SK-N-SH (cell line): ENCODE results near the gene PLB1. TPM values are rescaled to one million over a fixed set of nuclear protein-coding genes. Genes with fewer than 3 reads are reported as not detected.

Experiments used
- CTCF ChIA-PET: fragments of 300-600, 350-600 bp; formaldehyde crosslinking; extraction: SDS; loops from one replicate; lab custom pipeline; 2021; lab: Yijun Ruan, JAX
- POLR2A ChIA-PET: fragments of 350-600 bp; sonication (Branson Sonifier 250); formaldehyde crosslinking; extraction: SDS; loops from one replicate; lab custom pipeline; 2020; ENCODE audit warnings: antibody characterized with exemption, inconsistent platforms; lab: Yijun Ruan, JAX
- DNase-seq: peaks from one replicate; pipeline ENCODE4 v3.0.0; 2012
- H2AFZ ChIP-seq: fragments of 200-600 bp; sonication (generic); 2 replicates; pipeline ENCODE4 v1.8.1; 2016; ENCODE audit warnings: antibody characterized with exemption, mild to moderate bottlenecking, low read depth
- H3F3A ChIP-seq: fragments of 200-600 bp; sonication (generic); replicated peaks from 2 replicates; pipeline ENCODE3; 2016; ENCODE audit warnings: antibody characterized with exemption, mild to moderate bottlenecking; ENCODE audit not compliant: insufficient read depth
- H3K27ac ChIP-seq, 2 experiments: fragments of 200-500 bp in 1 of 2; fragments of 200-600 bp in 1 of 2; sonication (Bioruptor generic) in 1 of 2; sonication (generic), shearing (Covaris generic) in 1 of 2; 2 replicates each; pipeline versions ENCODE4 v1.5.1 to v1.6.1; 2014 to 2016; ENCODE audit warnings: low read depth in 2 of 2, inconsistent platforms in 1 of 2, low read length in 1 of 2, mild to moderate bottlenecking in 1 of 2, mixed read lengths in 1 of 2
- H3K27me3 ChIP-seq: fragments of 200-600 bp; sonication (generic), shearing (Covaris generic); 2 replicates; pipeline ENCODE4 v1.6.1; 2016; ENCODE audit warnings: mixed run types; ENCODE audit not compliant: insufficient read depth
- H3K36me3 ChIP-seq, 2 experiments: fragments of 200-500 bp in 1 of 2; fragments of 200-600 bp in 1 of 2; sonication (Bioruptor generic) in 1 of 2; sonication (generic) in 1 of 2; replicated peaks in 1 of 2; 2 replicates each; pipeline versions ENCODE3 to v1.5.1; 2014 to 2016; ENCODE audit warnings: low read length in 1 of 2, mild to moderate bottlenecking in 1 of 2; ENCODE audit not compliant: insufficient read depth in 2 of 2, control insufficient read depth in 1 of 2
- H3K4me1 ChIP-seq, 2 experiments: fragments of 200-500 bp in 1 of 2; fragments of 200-600 bp in 1 of 2; sonication (Bioruptor generic) in 1 of 2; sonication (generic), shearing (Covaris generic) in 1 of 2; 2 replicates each; pipeline versions ENCODE4 v1.5.1 to v1.6.1; 2014 to 2016; ENCODE audit warnings: low read depth in 1 of 2, low read length in 1 of 2, mixed run types in 1 of 2; ENCODE audit not compliant: insufficient read depth in 2 of 2, control insufficient read depth in 1 of 2
- H3K4me2 ChIP-seq: fragments of 200-600 bp; sonication (generic), shearing (Covaris generic); 2 replicates; pipeline ENCODE4 v1.6.1; 2017; ENCODE audit warnings: mixed run types
- H3K4me3 ChIP-seq, 2 experiments: fragments of 200-500 bp in 1 of 2; fragments of 200-600 bp in 1 of 2; sonication (Bioruptor generic) in 1 of 2; sonication (generic), shearing (Covaris generic) in 1 of 2; 2 replicates each; pipeline versions ENCODE4 v1.5.1 to v1.8.1; 2014 to 2016; ENCODE audit warnings: low read depth in 2 of 2, inconsistent platforms in 1 of 2, low read length in 1 of 2, mild to moderate bottlenecking in 1 of 2, mixed read lengths in 1 of 2, moderate library complexity in 1 of 2
- H3K79me2 ChIP-seq: fragments of 200-600 bp; sonication (generic); 2 replicates; pipeline ENCODE4 v1.8.1; 2017; ENCODE audit warnings: mild to moderate bottlenecking; ENCODE audit not compliant: insufficient read depth
- H3K9ac ChIP-seq: fragments of 200-600 bp; sonication (generic); 2 replicates; pipeline ENCODE4 v1.6.1; 2017; ENCODE audit warnings: mixed run types
- H3K9me2 ChIP-seq: fragments of 200-600 bp; sonication (generic); 2 replicates; pipeline ENCODE4 v1.6.1; 2017; ENCODE audit warnings: mixed run types
- H3K9me3 ChIP-seq: fragments of 200-600 bp; sonication (generic); 2 replicates; pipeline ENCODE4 v1.6.1; 2017; ENCODE audit warnings: mixed run types, mild to moderate bottlenecking, moderate library complexity
- H4K20me1 ChIP-seq: fragments of 200-600 bp; sonication (generic); 2 replicates; pipeline ENCODE4 v1.6.1; 2017; ENCODE audit warnings: mild to moderate bottlenecking, mixed run types; ENCODE audit not compliant: insufficient read depth
- CHD2 ChIP-seq: fragments of 150-350 bp; IDR thresholded peaks from 2 replicates; pipeline ENCODE4 v1.6.1; 2018; ENCODE audit warnings: low read length; ENCODE audit not compliant: partially characterized antibody
- CTCF ChIP-seq: fragments of 200-600 bp; sonication (generic); IDR thresholded peaks from 2 replicates; pipeline ENCODE4 v1.6.1; 2017; ENCODE audit warnings: antibody characterized with exemption, mild to moderate bottlenecking, moderate library complexity
- EZH2phosphoT487 ChIP-seq: fragments of 200-600 bp; sonication (generic); IDR thresholded peaks from 2 replicates; pipeline ENCODE4 v1.6.1; 2017; ENCODE audit warnings: low read depth, mixed run types, mild to moderate bottlenecking, antibody characterized with exemption, moderate library complexity, borderline replicate concordance
- FOSL2 ChIP-seq: IDR thresholded peaks from 2 replicates; pipeline ENCODE4 v1.4.0; 2012; ENCODE audit warnings: low read depth, mild to moderate bottlenecking, moderate library complexity, borderline replicate concordance
- FOXJ3 ChIP-seq: sonication (generic); formaldehyde crosslinking; IDR thresholded peaks from 2 replicates; pipeline ENCODE4 v1.5.1; 2020; ENCODE audit warnings: mild to moderate bottlenecking, missing genetic modification reagents
- JUND ChIP-seq: IDR thresholded peaks from 2 replicates; pipeline ENCODE4 v1.4.0; 2012
- MEF2A ChIP-seq: IDR thresholded peaks from 2 replicates; pipeline ENCODE4 v1.4.0; 2012; ENCODE audit warnings: low read depth, borderline replicate concordance
- MXI1 ChIP-seq: IDR thresholded peaks from 2 replicates; pipeline ENCODE4 v1.6.1; 2012; ENCODE audit warnings: mild to moderate bottlenecking, low read depth, low read length, improper control_type of control experiment
- NFIC ChIP-seq: IDR thresholded peaks from 2 replicates; pipeline ENCODE4 v1.4.0; 2012; ENCODE audit warnings: borderline replicate concordance
- PBX3 ChIP-seq: IDR thresholded peaks from 2 replicates; pipeline ENCODE4; 2012
- POLR2AphosphoS5 ChIP-seq: IDR thresholded peaks from 2 replicates; pipeline ENCODE4 v1.6.1; 2012; ENCODE audit warnings: low read depth, low read length
- REST ChIP-seq: IDR thresholded peaks from 2 replicates; pipeline ENCODE4 v1.6.1; 2012; ENCODE audit warnings: mild to moderate bottlenecking, low read depth, low read length, moderate library complexity
- RXRA ChIP-seq: IDR thresholded peaks from 2 replicates; pipeline ENCODE4 v1.4.0; 2012; ENCODE audit warnings: low read depth, mild to moderate bottlenecking, borderline replicate concordance
- SIN3A ChIP-seq: IDR thresholded peaks from 2 replicates; pipeline ENCODE4 v1.6.1; 2012; ENCODE audit warnings: low read depth, mild to moderate bottlenecking, low read length, moderate library complexity, borderline replicate concordance
- TAF1 ChIP-seq: IDR thresholded peaks from 2 replicates; pipeline ENCODE4 v1.6.1; 2012; ENCODE audit warnings: low read depth, mild to moderate bottlenecking, low read length, moderate library complexity, borderline replicate concordance
- TCF12 ChIP-seq: IDR thresholded peaks from 2 replicates; pipeline ENCODE4 v1.4.0; 2012
- YY1 ChIP-seq: IDR thresholded peaks from 2 replicates; pipeline ENCODE4 v1.4.0; 2012; ENCODE audit warnings: low read depth, mild to moderate bottlenecking
- WGBS: methylation state at CpG from one replicate; pipeline ENCODE4 v1.1.6; 2017; ENCODE audit warnings: low lambda C conversion rate; 5-methylcytosine and 5-hydroxymethylcytosine counted together
- polyA plus RNA-seq, 3 experiments: library from polyadenylated mRNA; depleted of rRNA; stranded (reverse); fragments of >200 nt; gene quantifications; 2 replicates each; pipeline ENCODE4 v1.2.3, GENCODE V29; 2012

Gene PLB1
- polyA plus RNA-seq, 1 of the 3 experiments (the other 2 are of a cell fraction), result 0.10 TPM

GRCh38 chr2:28649481-28650265 lies 153.8 kb downstream of the PLB1 start:
- Histone ChIP-seq H3K4me1 (peaks cover 6 to 26% of the 10 kb centered on the region in 2 experiments), H3K79me2 (no peaks in the 10 kb centered on the region), H3K27me3 (no peaks in the 10 kb centered on the region), H3K9ac (no peak overlapping the region), H3F3A (peaks cover 14% of the 10 kb centered on the region), H3K9me3 (no peaks in the 10 kb centered on the region), H3K9me2 (no peaks in the 10 kb centered on the region), H3K27ac (peak overlapping the region in 1 of 2 experiments; percentile 36; a peak in 1 of 4 replicates), H3K4me3 (no peak overlapping the region), H3K36me3 (no peaks in the 10 kb centered on the region), H4K20me1 (no peaks in the 10 kb centered on the region), H3K4me2 (peak overlapping the region; percentile 30; the same call in 1 of the 2 replicates), H2AFZ (peak overlapping the region; percentile 44; the same call in 1 of the 2 replicates)
- 61% methylated on average over 8 of the region's 8 CpGs for WGBS
- DNase-seq, result no peak
- ChIA-PET POLR2A (no interaction called here), CTCF (no interaction called here)
- TF ChIP-seq PBX3 (peak; percentile 36), MEF2A (no peak), SIN3A (no peak), TAF1 (no peak), CHD2 (no peak), POLR2AphosphoS5 (no peak), FOSL2 (peak; percentile 63; the same call in 1 of the 2 replicates), RXRA (no peak), EZH2phosphoT487 (no peak), NFIC (peak; percentile 26; the same call in 1 of the 2 replicates), JUND (peak; percentile 52), TCF12 (no peak), FOXJ3 (CRISPR knock-in tag) (no peak)

GRCh38 chr2:28650266-28650584 lies 154.4 kb downstream of the PLB1 start:
- TF ChIP-seq EZH2phosphoT487, result no peak
- TF ChIP-seq MXI1, result no peak
- no peak for TF ChIP-seq YY1
- no peak for TF ChIP-seq FOSL2
- no peak for TF ChIP-seq REST
- TF ChIP-seq CTCF, result no peak
- TF ChIP-seq SIN3A, result no peak
- no peak for TF ChIP-seq JUND
- TF ChIP-seq CHD2, result no peak
- H3K4me1 ChIP-seq, result peaks cover 10 to 32% of the 10 kb centered on the region in 2 experiments
- ChIA-PET POLR2A (no interaction called here), CTCF (no interaction called here)
- H3K36me3 ChIP-seq, result no peaks in the 10 kb centered on the region
- H3K9me3 ChIP-seq, result no peaks in the 10 kb centered on the region
- no peaks in the 10 kb centered on the region for H3K27me3 ChIP-seq
- H3K9ac ChIP-seq, result no peak overlapping the region
- peak overlapping the region; percentile 30; the same call in 1 of the 2 replicates for H3K4me2 ChIP-seq
- no peak for DNase-seq
- 0 out of 2 replicates have a peak overlapping the region, but pooled peaks have one; percentile 44 for H2AFZ ChIP-seq
- no peak overlapping the region for H3K4me3 ChIP-seq
- no peaks in the 10 kb centered on the region for H3K79me2 ChIP-seq
- no peaks in the 10 kb centered on the region for H4K20me1 ChIP-seq
- no peaks in the 10 kb centered on the region for H3K9me2 ChIP-seq
- H3F3A ChIP-seq, result peaks cover 14% of the 10 kb centered on the region
- 84% methylated on average over 4 of the region's 4 CpGs for WGBS
- H3K27ac ChIP-seq, result no peak overlapping the region
